PFSK-1 (cell line): ENCODE results near the gene TLX2.

Source experiments
- FOXP2 ChIP-seq: optimal IDR thresholded peaks from 2 replicates; pipeline ENCODE3; 2011; ENCODE audit warnings: borderline replicate concordance, control low read depth, inconsistent platforms; ENCODE audit not compliant: insufficient read depth; ENCODE audit errors: extremely low read length, extremely low read depth
- POLR2AphosphoS5 ChIP-seq: IDR thresholded peaks from 2 replicates; pipeline ENCODE4 v1.6.1; 2012; ENCODE audit warnings: low read depth, mild to moderate bottlenecking, control low read depth, low read length, moderate library complexity
- REST ChIP-seq, 2 experiments: IDR thresholded peaks; 2 replicates each; pipeline versions ENCODE4 v1.6.1 to v1.8.0; 2011 to 2012; ENCODE audit warnings: low read depth in 2 of 2, low read length in 2 of 2, control low read depth in 1 of 2, inconsistent platforms in 1 of 2, mild to moderate bottlenecking in 1 of 2, moderate library complexity in 1 of 2; ENCODE audit not compliant: insufficient read depth in 1 of 2
- SIN3A ChIP-seq: IDR thresholded peaks from 2 replicates; pipeline ENCODE4 v1.6.1; 2012; ENCODE audit warnings: mild to moderate bottlenecking, low read length, moderate library complexity, borderline replicate concordance; ENCODE audit not compliant: insufficient read depth
- TAF1 ChIP-seq: IDR thresholded peaks from 2 replicates; pipeline ENCODE4 v1.6.1; 2012; ENCODE audit warnings: low read length, control low read depth, borderline replicate concordance; ENCODE audit not compliant: insufficient read depth

Gene TLX2

DNA sequence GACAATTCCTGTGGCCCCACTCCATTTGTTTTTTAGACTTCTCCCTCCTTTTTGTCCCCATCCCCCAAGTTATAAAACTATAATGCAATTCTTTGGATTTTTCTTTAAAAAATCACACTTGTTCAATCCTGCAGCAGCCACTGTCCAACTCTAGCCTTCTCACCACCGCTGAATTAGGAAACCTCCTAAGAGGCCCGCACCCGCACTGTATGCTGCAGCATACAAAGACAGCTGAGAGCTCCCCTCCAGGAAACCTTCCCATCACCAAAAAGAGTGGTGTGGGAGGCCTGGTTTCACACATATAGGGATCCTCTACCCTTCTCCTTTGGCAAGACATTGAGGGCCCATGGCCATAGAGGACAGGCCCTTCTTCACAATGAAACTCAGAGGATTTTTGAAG, 9.7 kb upstream of the TLX2 start:
- TF ChIP-seq TAF1 = no peak
- TF ChIP-seq REST (IDR thresholded peaks at IDR 0.05; ENCODE audit: insufficient read depth in 1 of 2, low read depth in 2 of 2, low read length in 2 of 2) = no peak
- TF ChIP-seq POLR2AphosphoS5 = no peak
- no peak for TF ChIP-seq SIN3A
- no peak for TF ChIP-seq FOXP2

DNA sequence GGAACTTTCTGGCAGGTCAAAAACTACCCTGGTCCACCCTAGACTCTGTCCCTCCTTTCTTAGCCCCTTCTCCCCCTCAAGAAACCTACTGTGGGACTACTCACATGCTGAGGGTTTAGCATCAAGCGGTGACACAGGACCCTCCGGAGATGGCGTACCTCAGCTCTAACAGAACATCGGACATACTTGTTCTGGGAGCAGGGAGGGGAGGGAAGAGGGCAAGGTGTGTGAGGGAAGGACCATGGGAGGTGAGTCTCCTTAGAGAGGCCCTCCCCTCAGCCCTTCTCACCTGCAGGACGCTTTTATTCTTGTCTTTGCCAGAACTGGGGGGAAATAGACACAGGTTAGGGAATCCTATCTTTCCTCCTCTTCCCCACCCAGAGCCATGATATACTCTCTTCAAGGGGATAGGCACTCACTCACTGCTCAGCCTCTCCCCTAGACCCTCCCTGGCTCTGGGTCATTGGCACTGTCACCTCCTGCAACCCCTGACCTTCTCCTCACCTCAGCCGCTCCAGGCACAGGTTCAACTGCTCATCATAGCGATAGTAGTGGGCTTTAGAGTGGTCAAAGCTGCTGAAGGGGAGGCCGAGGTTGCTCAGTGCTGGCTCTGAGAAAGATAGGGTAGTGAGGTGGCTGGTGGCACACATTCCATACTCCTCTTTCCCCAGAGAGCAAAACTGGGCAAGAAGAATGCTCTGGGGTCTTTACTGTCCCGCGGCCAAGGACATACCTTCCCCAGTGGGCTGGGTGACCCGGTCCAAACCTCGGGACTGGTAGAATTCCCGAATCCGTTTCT, 8.6 kb upstream of the TLX2 start:
- TF ChIP-seq FOXP2 = no peak
- TF ChIP-seq REST (IDR thresholded peaks at IDR 0.05; ENCODE audit: insufficient read depth in 1 of 2, low read depth in 2 of 2, low read length in 2 of 2) = no peak
- no peak for TF ChIP-seq SIN3A
- TF ChIP-seq TAF1 = no peak
- TF ChIP-seq POLR2AphosphoS5 = no peak

DNA sequence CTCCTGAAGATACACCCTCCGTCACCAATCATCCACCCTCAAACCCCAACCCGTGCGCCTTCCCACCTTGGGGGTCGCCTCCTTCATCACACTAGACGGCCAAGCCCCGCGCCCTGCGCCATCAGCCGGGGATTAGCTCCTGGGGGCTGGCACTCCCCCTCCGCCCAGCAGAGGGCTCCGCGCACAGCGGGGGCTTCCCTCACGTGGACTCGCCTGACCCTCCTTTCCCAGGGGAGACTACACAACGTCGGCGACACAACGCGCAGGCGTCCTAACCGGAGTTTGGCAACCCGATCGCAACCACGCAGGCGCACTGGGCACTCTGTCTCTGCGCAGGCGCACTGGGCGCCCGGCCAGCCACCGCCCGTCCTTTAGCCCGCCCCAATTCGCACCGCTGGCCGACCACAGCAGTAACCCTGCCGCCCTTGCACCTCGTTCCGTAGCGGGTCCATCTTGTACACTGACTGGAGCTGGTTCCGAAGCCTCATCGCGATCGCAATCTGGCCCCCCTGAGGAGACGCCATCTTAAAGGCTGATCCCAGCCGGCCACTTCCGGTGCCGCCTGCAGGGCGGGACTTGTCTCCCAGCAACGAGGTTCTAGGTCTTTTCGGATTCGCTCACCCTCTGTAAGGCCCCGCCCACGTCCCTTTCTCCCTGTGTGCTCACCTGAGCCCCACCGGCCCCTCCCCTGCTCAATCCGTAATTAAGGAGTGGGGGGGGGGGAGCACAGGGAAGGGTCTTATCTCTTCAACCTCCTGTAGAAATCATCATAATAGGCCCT, 6.9 kb upstream of the TLX2 start, which contains the start of gene PCGF1:
Gene PCGF1, minus strand, starts transcription at position 551 of the 781 bp plus-strand sequence. Its CDS starts 27 bp downstream, at position 524.
- peak; percentile 69; the same call in 1 of the 2 replicates for TF ChIP-seq POLR2AphosphoS5
- TF ChIP-seq REST (IDR thresholded peaks at IDR 0.05; ENCODE audit: insufficient read depth in 1 of 2, low read depth in 2 of 2, low read length in 2 of 2) = no peak
- TF ChIP-seq TAF1 = peak; percentile 78; the same call in 1 of the 2 replicates
- TF ChIP-seq SIN3A = no peak
- no peak for TF ChIP-seq FOXP2

DNA sequence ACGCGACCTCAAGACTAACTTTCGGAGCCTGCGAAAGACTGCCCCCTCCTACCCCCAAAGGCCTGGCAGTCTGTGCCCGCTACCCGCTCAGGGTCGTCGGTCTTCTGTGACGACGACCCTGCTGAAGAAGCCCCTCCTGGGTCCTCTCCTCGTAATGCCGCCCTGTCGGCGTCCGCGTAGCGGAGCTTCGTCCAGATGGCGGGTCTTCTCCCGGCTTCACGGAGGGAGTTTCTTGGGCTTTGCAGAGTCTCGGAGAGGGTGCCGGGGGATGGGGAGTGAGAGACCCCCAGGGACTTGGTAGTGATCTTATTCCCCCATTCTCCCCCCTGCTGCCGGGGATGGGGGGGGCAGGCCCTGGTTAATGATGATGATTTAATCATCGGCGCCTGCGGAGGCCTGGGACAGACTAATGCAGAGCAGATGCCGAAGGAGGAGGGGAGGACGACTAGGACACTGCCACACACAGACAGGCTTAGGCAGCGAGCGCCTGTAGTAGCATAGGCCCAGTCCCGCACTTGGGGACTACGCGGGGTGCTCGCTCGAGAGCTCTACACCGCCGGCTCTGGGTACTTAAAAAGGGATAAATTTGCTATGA, 6.2 kb upstream of the TLX2 start:
- TF ChIP-seq REST (IDR thresholded peaks at IDR 0.05; ENCODE audit: insufficient read depth in 1 of 2, low read depth in 2 of 2, low read length in 2 of 2) (no peak), SIN3A (no peak), FOXP2 (no peak), TAF1 (no peak), POLR2AphosphoS5 (no peak)
